GM10266 (cell line): ENCODE measurements around the gene KCNH4.

Source experiments
- DNase-seq: peaks from one replicate; pipeline ENCODE4 v3.0.0; 2012; ENCODE audit errors: extremely low spot score
- CTCF ChIP-seq: IDR thresholded peaks from 2 replicates; pipeline ENCODE4 v1.5.1; 2012; ENCODE audit warnings: mild to moderate bottlenecking, low read depth; ENCODE audit not compliant: control insufficient read depth, insufficient read depth; ENCODE audit errors: missing control alignments

KCNH4 gene

GRCh38 chr17:42169351-42169750 is 11.6 kb downstream of the KCNH4 start:
- no peak for TF ChIP-seq CTCF
- DNase-seq = no peak

GRCh38 chr17:42167807-42168206 is 13.1 kb downstream of the KCNH4 start:
- no peak for DNase-seq
- TF ChIP-seq CTCF = no peak

GRCh38 chr17:42166196-42166763 is 14.7 kb downstream of the KCNH4 start:
- TF ChIP-seq CTCF = no peak

GRCh38 chr17:42165751-42166150 is 15.2 kb downstream of the KCNH4 start:
- no peak for DNase-seq
- no peak for TF ChIP-seq CTCF

More at GRCh38 chr17:42166196-42166763, 14.7 kb downstream of the KCNH4 start:
- DNase-seq = no peak

- TF ChIP-seq CTCF = no peak
- no peak for DNase-seq
These were observed 17.1 kb downstream of the KCNH4 start for GRCh38 chr17:42163696-42164407.

GRCh38 chr17:42163113-42163512 is 17.8 kb downstream of the KCNH4 start:
- peak; percentile 61 for DNase-seq

More at GRCh38 chr17:42163113-42163512, 17.8 kb downstream of the KCNH4 start:
- peak; percentile 51 for TF ChIP-seq CTCF
